ENCODE measurements around the gene SYN1.
A peak's percentile ranks its signal among the peaks of the same experiment; 100 is the strongest.

SYN1 gene

DNA sequence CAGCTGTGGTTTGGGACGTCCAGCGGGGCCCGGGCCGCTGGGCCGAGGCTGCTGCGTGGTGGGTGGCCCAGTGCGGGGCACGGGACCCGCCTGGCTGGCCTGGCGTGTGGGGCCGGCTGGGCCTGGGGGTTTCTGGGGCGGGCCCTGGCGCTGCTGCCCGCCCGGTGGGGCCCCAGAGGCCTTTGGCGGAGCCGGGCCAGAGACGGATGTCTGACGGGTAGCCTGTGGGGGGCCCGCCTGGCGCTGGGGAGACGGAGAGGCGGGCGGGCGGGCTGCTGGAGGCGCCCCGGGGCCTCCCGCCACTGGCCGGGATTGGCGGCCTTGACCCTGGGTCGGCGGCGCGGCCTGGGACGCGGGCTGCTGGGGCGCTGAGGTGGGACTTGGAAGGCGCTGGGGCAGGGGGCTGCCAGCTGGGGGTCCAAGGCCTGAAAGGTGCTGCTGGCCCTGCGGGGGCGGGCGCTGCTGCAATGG is 45.5 kb downstream of the SYN1 start:
- TF ChIP-seq, protein P1, sequence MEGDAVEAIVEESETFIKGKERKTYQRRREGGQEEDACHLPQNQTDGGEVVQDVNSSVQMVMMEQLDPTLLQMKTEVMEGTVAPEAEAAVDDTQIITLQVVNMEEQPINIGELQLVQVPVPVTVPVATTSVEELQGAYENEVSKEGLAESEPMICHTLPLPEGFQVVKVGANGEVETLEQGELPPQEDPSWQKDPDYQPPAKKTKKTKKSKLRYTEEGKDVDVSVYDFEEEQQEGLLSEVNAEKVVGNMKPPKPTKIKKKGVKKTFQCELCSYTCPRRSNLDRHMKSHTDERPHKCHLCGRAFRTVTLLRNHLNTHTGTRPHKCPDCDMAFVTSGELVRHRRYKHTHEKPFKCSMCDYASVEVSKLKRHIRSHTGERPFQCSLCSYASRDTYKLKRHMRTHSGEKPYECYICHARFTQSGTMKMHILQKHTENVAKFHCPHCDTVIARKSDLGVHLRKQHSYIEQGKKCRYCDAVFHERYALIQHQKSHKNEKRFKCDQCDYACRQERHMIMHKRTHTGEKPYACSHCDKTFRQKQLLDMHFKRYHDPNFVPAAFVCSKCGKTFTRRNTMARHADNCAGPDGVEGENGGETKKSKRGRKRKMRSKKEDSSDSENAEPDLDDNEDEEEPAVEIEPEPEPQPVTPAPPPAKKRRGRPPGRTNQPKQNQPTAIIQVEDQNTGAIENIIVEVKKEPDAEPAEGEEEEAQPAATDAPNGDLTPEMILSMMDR (conservative IDR thresholded peaks at IDR 0.05; ENCODE audit: low read depth, low read length) = no peak
- H3K4me3 ChIP-seq (ENCODE audit: low read length) = peak overlapping the region; percentile 29
- DNase-seq (ENCODE audit: low read depth) = no peak

DNA sequence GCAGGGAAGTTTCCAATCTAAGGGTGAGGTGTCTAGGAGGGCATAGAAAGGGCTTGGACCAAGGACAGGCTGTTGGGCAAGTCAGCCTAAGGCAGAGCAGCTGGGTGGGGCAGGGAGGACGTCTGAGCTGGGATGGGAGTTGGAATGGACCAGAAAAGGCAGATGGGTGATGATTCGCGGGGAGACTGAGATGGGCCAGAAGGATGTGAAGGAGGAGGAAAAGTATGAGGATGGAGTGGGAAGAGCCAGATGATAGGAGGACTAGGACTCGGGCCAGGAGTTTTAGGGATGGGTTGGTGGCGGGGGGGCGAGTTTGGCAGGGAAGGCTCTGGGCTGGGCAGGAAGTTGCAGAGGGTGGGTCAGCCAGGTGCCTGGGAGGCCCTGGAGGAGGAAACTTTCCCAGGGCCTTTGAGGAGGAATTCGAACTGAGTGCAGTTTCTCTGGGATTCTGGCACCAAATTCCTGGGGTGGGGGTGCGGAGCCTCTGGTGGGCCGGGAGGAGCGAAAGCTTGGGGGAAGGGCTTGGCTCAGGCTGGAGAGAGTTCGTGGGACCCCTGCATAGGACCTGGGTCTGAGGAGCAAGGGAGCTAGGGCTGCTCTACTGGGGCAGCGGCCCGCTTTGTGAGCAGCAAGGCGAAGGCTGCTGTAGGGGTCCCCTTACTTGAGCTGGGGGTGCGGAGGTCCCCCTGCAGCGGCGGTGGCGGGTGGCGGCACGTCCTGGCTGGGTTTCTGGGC is 46.1 kb downstream of the SYN1 start:
- TF ChIP-seq, protein P1 (conservative IDR thresholded peaks at IDR 0.05; ENCODE audit: low read depth, low read length) = no peak
- peak; percentile 14 for DNase-seq (ENCODE audit: low read depth)
- H3K4me3 ChIP-seq (ENCODE audit: low read length) = peak overlapping the region; percentile 29

DNA sequence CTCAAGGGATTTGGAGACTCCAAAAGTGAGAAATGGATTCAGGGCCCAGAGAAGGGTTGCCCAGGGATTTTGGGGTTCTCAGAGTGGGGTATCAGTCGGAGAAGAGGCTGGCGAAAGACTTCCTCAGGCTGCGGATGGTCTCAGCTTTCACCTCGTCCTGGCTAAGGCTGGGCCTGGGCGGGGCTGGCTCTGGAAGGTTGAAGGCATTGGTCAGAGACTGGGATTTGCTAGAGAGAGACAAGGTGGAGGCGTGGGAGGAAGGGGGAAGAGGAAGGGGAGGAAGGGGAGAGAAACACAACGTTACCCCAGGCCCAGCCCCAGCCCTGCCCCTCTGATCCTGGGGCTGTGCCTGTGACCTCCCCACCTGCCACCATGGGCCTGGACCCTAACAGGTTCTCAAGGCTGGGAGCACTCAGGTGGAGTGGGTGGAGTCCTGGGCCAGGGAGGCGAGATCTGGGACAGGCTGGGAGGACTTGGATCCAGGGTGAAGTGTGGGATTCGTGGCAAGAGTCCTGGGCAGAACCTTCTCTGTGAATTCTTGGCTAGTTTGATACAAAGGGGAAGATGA is 46.8 kb downstream of the SYN1 start:
- TF ChIP-seq, protein P1 (conservative IDR thresholded peaks at IDR 0.05; ENCODE audit: low read depth, low read length) = no peak
- DNase-seq (ENCODE audit: low read depth) = no peak
- no peak overlapping the region for H3K4me3 ChIP-seq (ENCODE audit: low read length)

DNA sequence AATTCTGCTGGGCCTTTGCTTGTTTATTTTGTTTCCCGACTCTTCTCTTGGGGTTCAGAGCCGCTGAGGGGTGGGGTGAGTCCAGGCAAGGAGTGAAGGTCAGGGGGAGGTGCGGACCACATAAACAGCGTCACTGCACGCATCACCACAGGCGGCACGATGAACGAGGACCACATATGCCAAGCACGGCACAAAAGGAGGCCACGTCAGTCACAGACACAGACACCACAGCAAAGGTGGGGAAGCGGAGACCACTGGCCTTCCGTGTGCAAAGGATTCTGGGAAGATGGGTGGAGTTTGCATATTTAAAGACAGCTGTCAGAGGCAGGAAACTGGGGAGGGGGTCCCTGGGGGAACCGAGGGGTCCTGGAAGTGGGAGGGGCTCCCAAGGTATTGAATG is 47.8 kb downstream of the SYN1 start:
- H3K4me3 ChIP-seq (ENCODE audit: low read length) = no peak overlapping the region
- TF ChIP-seq, protein P1 (conservative IDR thresholded peaks at IDR 0.05; ENCODE audit: low read depth, low read length) = no peak
- DNase-seq (ENCODE audit: low read depth) = no peak

DNA sequence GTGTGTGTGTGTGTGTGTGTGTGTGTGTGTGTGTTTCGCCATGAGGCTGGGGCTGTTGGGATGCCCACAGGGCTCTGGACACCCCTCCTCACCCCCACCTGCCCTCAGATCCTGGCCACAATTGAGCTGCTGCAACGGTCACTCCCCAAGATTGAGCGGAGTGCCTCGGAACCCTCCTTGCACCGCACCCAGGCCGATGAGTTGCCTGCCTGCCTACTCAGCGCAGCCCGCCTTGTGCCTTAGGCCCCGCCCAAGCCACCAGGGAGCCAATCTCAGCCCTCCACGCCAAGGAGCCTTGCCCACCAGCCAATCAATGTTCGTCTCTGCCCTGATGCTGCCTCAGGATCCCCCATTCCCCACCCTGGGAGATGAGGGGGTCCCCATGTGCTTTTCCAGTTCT is 48.4 kb downstream of the SYN1 start:
- TF ChIP-seq, protein P1 (conservative IDR thresholded peaks at IDR 0.05; ENCODE audit: low read depth, low read length) = no peak
- DNase-seq (ENCODE audit: low read depth) = no peak

DNA sequence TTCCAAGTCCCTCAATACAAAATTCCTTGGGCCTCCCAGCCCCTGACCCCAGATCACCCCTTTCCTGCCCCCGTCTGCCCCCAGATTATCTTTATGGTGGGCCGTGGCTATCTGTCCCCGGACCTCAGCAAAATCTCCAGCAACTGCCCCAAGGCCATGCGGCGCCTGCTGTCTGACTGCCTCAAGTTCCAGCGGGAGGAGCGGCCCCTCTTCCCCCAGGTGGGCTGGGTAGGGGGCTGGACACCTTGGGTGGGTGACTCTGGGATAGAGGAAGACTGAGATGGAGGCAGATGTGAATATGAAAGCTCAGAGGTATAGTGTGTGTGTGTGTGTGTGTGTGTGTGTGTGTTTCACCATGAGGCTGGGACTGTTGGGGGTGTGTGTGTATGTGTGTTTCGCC is 48.9 kb downstream of the SYN1 start:
- TF ChIP-seq, protein P1 (conservative IDR thresholded peaks at IDR 0.05; ENCODE audit: low read depth, low read length) = no peak
- DNase-seq (ENCODE audit: low read depth) = no peak
- H3K4me3 ChIP-seq (ENCODE audit: low read length) = no peak overlapping the region

More for the DNA sequence above, 48.4 kb downstream of the SYN1 start:
- H3K4me3 ChIP-seq (ENCODE audit: low read length) = no peak overlapping the region
